H1 (cell line): ENCODE results near the gene DAZAP1. TPM values are rescaled to one million over a fixed set of nuclear protein-coding genes. Genes with fewer than 3 reads are reported as not detected.

ENCODE experiments used
- CTCF ChIA-PET: fragments of 300-600 bp; sonication (Branson Sonifier 250); formaldehyde crosslinking; loops from one replicate; lab custom pipeline; 2021; ENCODE audit not compliant: partially characterized antibody; lab: Charles Lee
- POLR2A ChIA-PET: fragments of 300-600 bp; sonication (Branson Sonifier 250); formaldehyde crosslinking; loops from one replicate; lab custom pipeline; 2021; ENCODE audit warnings: inconsistent platforms; ENCODE audit not compliant: partially characterized antibody; lab: Charles Lee
- DNase-seq, 2 experiments: peaks; one replicate each; pipeline versions ENCODE4 v3.0.0 to v3.0.0-alpha.2; 2010 to 2022; ENCODE audit warnings: low spot score in 2 of 2, low read depth in 1 of 2, mixed read lengths in 1 of 2
- FAIRE-seq: peaks from 2 replicates; lab custom pipeline; 2011; peaks lifted over from hg19 to GRCh38; lab: Jason Lieb, UNC
- H2AFZ ChIP-seq: 2 replicates; pipeline ENCODE4 v1.8.1; 2012; ENCODE audit warnings: low read length, inconsistent platforms
- H2AK5ac ChIP-seq: 2 replicates; pipeline ENCODE4 v1.6.1; 2013; ENCODE audit warnings: low read depth, low read length
- H2BK120ac ChIP-seq: replicated peaks from 2 replicates; pipeline ENCODE3; 2013; ENCODE audit warnings: low read depth, low read length, inconsistent platforms
- H2BK12ac ChIP-seq: 2 replicates; pipeline ENCODE4 v1.6.1; 2013; ENCODE audit warnings: low read depth, low read length
- H2BK15ac ChIP-seq: 2 replicates; pipeline ENCODE4 v1.6.1; 2013; ENCODE audit warnings: low read length
- H2BK20ac ChIP-seq: 2 replicates; pipeline ENCODE4 v1.6.1; 2013; ENCODE audit warnings: low read length
- H2BK5ac ChIP-seq: 2 replicates; pipeline ENCODE4 v1.6.1; 2013; ENCODE audit warnings: low read depth, low read length
- H3K14ac ChIP-seq: 2 replicates; pipeline ENCODE4 v1.6.1; 2013; ENCODE audit warnings: inconsistent platforms; ENCODE audit not compliant: insufficient read length
- H3K18ac ChIP-seq: 2 replicates; pipeline ENCODE4 v1.6.1; 2013; ENCODE audit warnings: low read length; ENCODE audit errors: extremely low read depth
- H3K23ac ChIP-seq: 2 replicates; pipeline ENCODE4 v1.6.1; 2013; ENCODE audit warnings: inconsistent platforms; ENCODE audit not compliant: insufficient read length
- H3K23me2 ChIP-seq: 2 replicates; pipeline ENCODE4 v1.6.1; 2013; ENCODE audit warnings: low read depth, low read length
- H3K27ac ChIP-seq: 2 replicates; pipeline ENCODE4 v1.6.1; 2011; ENCODE audit warnings: low read depth, low read length, inconsistent platforms
- H3K27me3 ChIP-seq, 4 experiments: replicated peaks in 1 of 4; 1 replicate in 1 of 4; 2 replicates in 3 of 4; pipeline versions ENCODE4 v1.6.1 to v1.8.1; 2011 to 2013; ENCODE audit warnings: low read length in 3 of 4, mild to moderate bottlenecking in 3 of 4, inconsistent platforms in 2 of 4, mixed read lengths in 2 of 4, moderate library complexity in 1 of 4; ENCODE audit not compliant: control insufficient read depth in 3 of 4, insufficient read depth in 3 of 4; ENCODE audit errors: extremely low read depth in 1 of 4
- H3K36me3 ChIP-seq, 4 experiments: 2 replicates each; pipeline versions ENCODE4 v1.6.1 to v1.8.1; 2011 to 2013; ENCODE audit warnings: mild to moderate bottlenecking in 4 of 4, low read length in 3 of 4, moderate library complexity in 2 of 4, control low read depth in 1 of 4, inconsistent platforms in 1 of 4; ENCODE audit not compliant: insufficient read depth in 4 of 4, control insufficient read depth in 2 of 4
- H3K4ac ChIP-seq: replicated peaks from 2 replicates; pipeline ENCODE3; 2013; ENCODE audit warnings: low read length, low read depth, mixed read lengths, inconsistent platforms; ENCODE audit not compliant: insufficient read length
- H3K4me1 ChIP-seq, 4 experiments: replicated peaks in 1 of 4; 1 replicate in 1 of 4; 2 replicates in 3 of 4; pipeline versions ENCODE4 v1.6.1 to v1.8.1; 2011 to 2013; ENCODE audit warnings: low read length in 3 of 4, inconsistent platforms in 2 of 4, mixed read lengths in 1 of 4; ENCODE audit not compliant: insufficient read depth in 4 of 4, control insufficient read depth in 3 of 4
- H3K4me2 ChIP-seq, 2 experiments: 2 replicates each; pipeline versions ENCODE4 v1.6.1 to v1.8.1; 2011 to 2013; ENCODE audit warnings: low read depth in 2 of 2, low read length in 2 of 2, control low read depth in 1 of 2, inconsistent platforms in 1 of 2, mild to moderate bottlenecking in 1 of 2; ENCODE audit not compliant: insufficient read depth in 1 of 2
- H3K4me3 ChIP-seq, 4 experiments: fragments of 200-600, 300-600 bp in 1 of 4; sonication (generic), shearing (Covaris generic), sonication (Bioruptor Twin) in 1 of 4; 2 replicates each; pipeline versions ENCODE4 v1.5.1 to v1.8.1; 2011 to 2016; ENCODE audit warnings: low read length in 4 of 4, low read depth in 3 of 4, control low read depth in 2 of 4, inconsistent platforms in 2 of 4, mild to moderate bottlenecking in 2 of 4, mixed read lengths in 1 of 4, moderate library complexity in 1 of 4; ENCODE audit not compliant: insufficient read depth in 2 of 4; ENCODE audit errors: extremely low read depth in 1 of 4
- H3K56ac ChIP-seq: replicated peaks from 2 replicates; pipeline ENCODE3; 2013; ENCODE audit warnings: low read depth, mild to moderate bottlenecking, mixed read lengths, low read length, inconsistent platforms; ENCODE audit not compliant: insufficient read length
- H3K79me1 ChIP-seq: 2 replicates; pipeline ENCODE4 v1.6.1; 2013; ENCODE audit warnings: low read depth, low read length, control low read depth
- H3K79me2 ChIP-seq, 2 experiments: 2 replicates each; pipeline versions ENCODE4 v1.6.1 to v1.8.1; 2012 to 2013; ENCODE audit warnings: low read length in 2 of 2, mild to moderate bottlenecking in 2 of 2, inconsistent platforms in 1 of 2; ENCODE audit not compliant: insufficient read depth in 2 of 2, control insufficient read depth in 1 of 2
- H3K9ac ChIP-seq, 4 experiments: replicated peaks in 1 of 4; 1 replicate in 1 of 4; 2 replicates in 3 of 4; pipeline versions ENCODE4 v1.6.1 to v1.8.1; 2011 to 2013; ENCODE audit warnings: low read depth in 3 of 4, low read length in 3 of 4, control low read depth in 2 of 4, mild to moderate bottlenecking in 2 of 4, moderate library complexity in 2 of 4, inconsistent platforms in 1 of 4; ENCODE audit errors: extremely low read depth in 1 of 4
- H3K9me3 ChIP-seq, 2 experiments: 2 replicates each; pipeline versions ENCODE4 v1.6.1 to v1.8.1; 2012 to 2013; ENCODE audit warnings: mild to moderate bottlenecking in 2 of 2, moderate library complexity in 2 of 2, control low read depth in 1 of 2, inconsistent platforms in 1 of 2, low read depth in 1 of 2, low read length in 1 of 2, mixed read lengths in 1 of 2; ENCODE audit not compliant: insufficient read depth in 2 of 2
- H4K20me1 ChIP-seq, 2 experiments: replicated peaks in 1 of 2; 2 replicates each; pipeline versions ENCODE3 to v1.8.1; 2011 to 2013; ENCODE audit warnings: inconsistent platforms in 2 of 2, low read length in 2 of 2, mild to moderate bottlenecking in 1 of 2; ENCODE audit not compliant: insufficient read depth in 2 of 2, control insufficient read depth in 1 of 2
- H4K5ac ChIP-seq: 2 replicates; pipeline ENCODE4 v1.6.1; 2013; ENCODE audit warnings: low read length, low read depth, mixed read lengths, inconsistent platforms; ENCODE audit not compliant: insufficient read length
- H4K8ac ChIP-seq: 2 replicates; pipeline ENCODE4 v1.8.0; 2013; ENCODE audit warnings: mild to moderate bottlenecking, moderate library complexity, low read length, inconsistent platforms; ENCODE audit not compliant: insufficient read depth; ENCODE audit errors: extremely low read depth
- H4K91ac ChIP-seq: replicated peaks from 2 replicates; pipeline ENCODE3; 2013; ENCODE audit warnings: low read length, mixed read lengths, inconsistent platforms; ENCODE audit not compliant: insufficient read length
- KDM1A ChIP-seq: fragments of 200-600, 300-600 bp; sonication (generic); IDR thresholded peaks from 2 replicates; pipeline ENCODE4 v1.7.1; 2016; ENCODE audit warnings: mild to moderate bottlenecking, low read length, borderline replicate concordance
- SIRT6 ChIP-seq: IDR thresholded peaks from one replicate; pipeline ENCODE4 v1.7.1; 2012; ENCODE audit warnings: low read length, inconsistent platforms
- ZNF274 ChIP-seq: IDR thresholded peaks from 2 replicates; pipeline ENCODE4 v1.7.0; 2012; ENCODE audit warnings: low read length, borderline replicate concordance; ENCODE audit errors: extremely low read depth
- WGBS, 2 experiments: shearing (Covaris generic) in 1 of 2; methylation state at CpG; one replicate each; pipeline versions ENCODE4 v1.1.6 to v1.1.7; 2013 to 2015; ENCODE audit warnings: low lambda C conversion rate in 2 of 2, mixed read lengths in 2 of 2, inconsistent platforms in 1 of 2, low coverage in 1 of 2, missing lambda C conversion rate in 1 of 2; ENCODE audit not compliant: insufficient replicate concordance in 2 of 2, insufficient coverage in 1 of 2, insufficient read length in 1 of 2; ENCODE audit errors: extremely low coverage in 1 of 2, missing lambda C conversion rate in 1 of 2; 5-methylcytosine and 5-hydroxymethylcytosine counted together
- polyA plus RNA-seq, 7 experiments: library from polyadenylated mRNA; depleted of rRNA in 3 of 7; stranded (reverse) in 5 of 7; unstranded in 2 of 7; fragments of >200 nt in 5 of 7; fragments of 200-250 nt in 2 of 7; gene quantifications; 1 replicate in 5 of 7; 2 replicates in 1 of 7; 4 replicates in 1 of 7; pipeline versions ENCODE4 v1.2.1 to v1.2.3, GENCODE V29; 2011 to 2013; ENCODE audit warnings: missing spikeins in 2 of 7, mixed read lengths in 2 of 7
- total RNA-seq: library from RNA; stranded (reverse); fragmentation: NEBNext Ultra II Directional; extraction: Animal tissue kit (Norgen Biotek cat#: 25700); gene quantifications from 2 replicates; pipeline ENCODE4 v1.2.1, GENCODE V29; 2021

DAZAP1 gene
- total and polyA plus RNA-seq, 2 of the 8 experiments (the other 6 are each of a cell fraction or from before 2014, with no cell fraction given), result 79.6 to 341 TPM

DNA sequence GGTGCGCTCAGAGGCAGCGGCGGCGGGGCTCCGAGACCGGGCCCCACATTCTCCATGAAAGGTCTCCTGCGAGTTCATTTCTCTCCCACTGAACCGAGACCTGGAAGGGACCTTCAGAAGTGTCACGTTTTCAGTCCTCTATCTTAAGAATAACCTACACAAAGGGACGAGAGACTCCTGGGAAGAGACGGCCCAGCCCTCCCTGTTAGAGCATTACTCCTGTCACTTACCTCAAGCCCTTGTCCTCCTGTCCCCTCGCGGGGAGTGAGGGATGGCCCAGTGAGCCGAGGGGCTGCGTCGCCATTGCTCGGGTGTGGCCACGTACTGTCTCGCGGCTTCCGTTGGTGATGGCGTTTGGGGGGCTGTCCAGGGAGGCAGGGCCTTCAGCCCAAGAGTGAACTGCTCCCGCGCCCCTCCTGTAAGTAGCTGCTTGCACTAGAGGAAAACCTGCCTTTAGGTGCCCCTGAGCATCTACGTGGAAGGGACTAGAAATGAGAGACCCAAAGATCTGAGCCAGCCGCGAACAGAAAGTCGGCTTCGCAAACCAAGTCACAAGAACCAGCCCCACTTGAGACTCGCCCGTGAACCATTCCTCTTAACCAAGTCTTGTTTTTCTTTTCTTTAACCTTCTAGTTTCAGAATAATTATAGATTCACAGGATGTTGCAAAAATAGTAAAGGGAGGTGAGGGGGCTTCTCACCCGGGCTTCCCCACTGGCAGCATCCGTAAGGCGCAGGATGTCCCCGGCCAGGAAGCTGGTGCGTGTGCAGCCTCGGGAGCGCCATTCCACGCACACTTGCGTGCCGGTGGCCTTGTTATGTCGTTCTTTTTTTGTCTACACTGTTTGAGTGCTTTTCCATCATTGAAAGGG is 44.8 kb upstream of the DAZAP1 start:
- Histone ChIP-seq H2AFZ (no peak overlapping the region), H3K27ac (no peak overlapping the region), H2BK20ac (no peak overlapping the region), H3K23me2 (no peaks in the 10 kb centered on the region), H3K79me1 (peaks cover 4% of the 10 kb centered on the region; the same call in 1 of the 2 replicates), H2AK5ac (no peak overlapping the region), H4K8ac (no peak overlapping the region), H2BK15ac (no peak overlapping the region), H3K9ac (no peak overlapping the region), H4K20me1 (peaks cover 0 to 20% of the 10 kb centered on the region in 2 experiments), H3K4me1 (peaks cover 2 to 9% (median 5%) of the 10 kb centered on the region in 4 experiments; a peak in 5 of 7 replicates), H3K9me3 (no peaks in the 10 kb centered on the region), H3K18ac (no peak overlapping the region), H2BK12ac (no peak overlapping the region), H3K4me3 (no peak overlapping the region), H2BK5ac (no peak overlapping the region), H3K4ac (no peak overlapping the region), H3K14ac (no peak overlapping the region), H3K56ac (no peak overlapping the region), H3K27me3 (no peaks in the 10 kb centered on the region), H4K5ac (no peak overlapping the region), H3K23ac (no peak overlapping the region), H3K36me3 (peaks cover 19 to 77% (median 42%) of the 10 kb centered on the region in 4 experiments)
- CTCF ChIA-PET, result interaction anchor here (1.3 kb wide), 1 partner anchor 30 kb away, joined by 4 read pairs; no protein-coding TSS in a partner anchor
- FAIRE-seq, result no peak
- POLR2A ChIA-PET, result no interaction called here
- no peak for DNase-seq
- no peak for TF ChIP-seq KDM1A
- no peak for TF ChIP-seq ZNF274
- no peak for TF ChIP-seq SIRT6
- TF ChIP-seq, all 59 proteins: peak for 0
- WGBS, 2 experiments, result 94% methylated on average over 41 of the region's 42 CpGs; no CpG with 5 or more reads in 1 of the 2 experiments
- H3K79me2 ChIP-seq, result peaks cover 0 to 11% of the 10 kb centered on the region in 2 experiments; a peak in 1 of 4 replicates
- no peak overlapping the region for H4K91ac ChIP-seq
- no peak overlapping the region for H2BK120ac ChIP-seq
- H3K4me2 ChIP-seq, result no peak overlapping the region
